Activated naive CD8-positive, alpha-beta T cell treated with anti-CD3 and anti-CD28 coated beads, Interleukin-2, amount 50 U/mL, for 16 hours (primary cell): ENCODE measurements around the gene HSD11B2.

ENCODE experiments used
- DNase-seq: peaks from one replicate; pipeline ENCODE4 v3.0.0-alpha.2; 2020; ENCODE audit warnings: low read depth, low spot score

The HSD11B2 gene

DNA sequence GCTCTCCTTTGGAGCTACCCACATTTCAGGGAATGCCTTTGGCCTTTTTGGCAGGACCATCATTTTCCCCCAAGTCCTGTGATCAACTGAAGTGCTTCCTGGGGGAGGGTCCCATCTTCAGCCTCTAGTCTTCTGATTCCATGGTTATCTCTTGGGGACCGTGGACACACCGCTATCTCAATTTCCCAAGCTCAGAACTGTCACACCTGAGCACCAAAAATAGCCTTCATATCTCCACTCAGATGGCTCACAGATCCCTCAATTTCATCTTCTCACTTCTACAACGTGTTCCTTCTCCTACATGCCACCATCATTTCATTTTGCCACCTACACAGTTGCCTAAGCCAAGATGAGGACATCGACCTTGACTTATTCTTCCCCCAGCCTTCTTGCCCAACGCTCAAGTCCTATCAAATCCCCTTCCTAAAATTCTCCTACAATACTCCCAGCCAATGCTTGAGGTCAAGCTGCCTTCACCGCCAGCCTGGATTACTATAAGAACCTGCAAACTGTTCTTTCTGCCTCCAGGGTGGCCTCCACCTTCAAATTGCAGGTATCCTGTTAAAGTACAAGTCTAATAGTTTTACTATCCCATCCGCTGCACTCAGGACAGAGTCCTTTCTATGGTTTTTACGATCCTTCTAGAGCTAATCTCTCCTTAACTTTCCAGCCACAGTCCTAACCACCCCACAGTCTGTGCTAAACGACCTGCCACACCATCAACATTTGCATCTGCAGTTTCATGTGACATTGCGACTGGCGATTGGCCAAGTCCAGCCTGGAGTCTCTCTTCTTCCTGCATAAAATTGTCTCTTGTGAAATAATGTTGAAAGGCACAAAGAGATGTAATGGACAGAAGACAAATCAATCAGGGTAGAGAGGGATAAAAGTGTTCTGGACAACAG is 43.9 kb downstream of the HSD11B2 start:
- no peak for DNase-seq

GRCh38 chr16:67477960-67478554 is 47.1 kb downstream of the HSD11B2 start:
- no peak for DNase-seq

DNA sequence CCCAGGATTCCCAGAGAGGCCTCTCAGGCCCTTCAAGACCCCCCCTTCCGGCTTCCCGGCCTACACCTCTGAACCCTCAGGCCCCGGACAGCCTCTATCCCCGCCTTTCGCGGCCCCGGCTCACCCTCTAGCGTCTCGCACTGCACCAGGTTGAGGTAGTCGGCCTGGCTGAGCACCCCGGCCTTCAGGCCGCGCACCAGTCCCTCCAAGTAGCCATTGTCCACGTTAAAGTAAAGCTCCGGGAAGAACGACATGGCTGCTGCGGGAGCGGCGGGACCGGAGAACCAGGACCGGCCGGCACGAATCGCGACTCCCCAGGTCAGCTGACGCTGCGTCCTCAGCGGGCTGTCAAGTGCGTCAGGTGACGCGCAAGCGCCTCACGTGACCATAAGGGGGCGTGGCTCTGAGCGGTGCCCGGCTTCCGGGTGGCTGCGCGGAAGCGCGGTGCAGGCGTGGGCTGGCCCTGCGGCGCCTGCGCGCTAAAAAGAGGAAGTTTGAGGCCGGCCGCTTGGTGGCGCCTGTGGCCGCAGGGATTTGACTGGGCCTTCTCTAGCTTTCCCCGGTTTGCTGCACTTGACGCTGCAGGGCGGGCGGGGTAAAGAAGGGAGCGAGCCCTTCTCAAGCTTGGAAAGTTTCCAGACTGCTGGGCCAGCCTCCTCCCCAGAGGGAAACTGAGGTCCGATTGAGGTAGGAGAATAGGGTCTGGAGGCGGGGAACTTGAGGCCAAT is 50.1 kb downstream of the HSD11B2 start, which contains the start of gene ATP6V0D1:
ATP6V0D1 (minus strand) TSS at position 325 of the 728 bp plus-strand sequence; CDS start at position 254, 71 bp downstream.
- DNase-seq, result peak; percentile 96

DNA sequence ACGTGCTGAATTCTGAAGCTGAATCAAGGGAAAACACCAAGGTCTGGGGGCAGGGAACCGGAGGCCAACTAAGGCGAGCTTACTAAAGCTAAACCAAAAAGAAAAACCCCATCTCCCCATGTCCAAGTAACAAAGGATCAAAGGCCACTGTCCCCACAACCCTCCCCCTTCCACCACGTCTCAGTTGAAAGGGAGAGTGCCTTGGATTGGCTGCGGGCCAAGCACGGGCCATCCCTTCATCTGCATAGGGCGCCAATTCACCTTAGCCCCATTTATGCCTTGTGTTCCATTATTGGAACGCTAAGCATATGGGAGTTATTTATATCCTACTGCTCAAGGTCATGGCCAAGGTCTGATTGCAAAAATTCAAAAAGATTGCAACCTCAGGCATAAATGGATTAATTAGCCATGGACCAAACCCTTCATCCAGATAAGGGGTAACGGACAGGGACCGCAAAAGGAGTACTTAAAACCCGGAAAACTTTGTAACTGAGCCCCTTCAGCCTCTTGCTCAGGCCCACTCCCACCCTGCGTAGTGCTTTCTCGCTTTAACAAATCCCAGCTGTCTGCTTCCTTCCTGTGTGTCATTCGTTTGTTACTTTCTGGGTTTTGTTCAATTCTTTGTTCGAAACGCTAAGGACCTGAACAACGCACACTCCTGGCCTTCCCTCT is 50.8 kb downstream of the HSD11B2 start:
- no peak for DNase-seq

DNA sequence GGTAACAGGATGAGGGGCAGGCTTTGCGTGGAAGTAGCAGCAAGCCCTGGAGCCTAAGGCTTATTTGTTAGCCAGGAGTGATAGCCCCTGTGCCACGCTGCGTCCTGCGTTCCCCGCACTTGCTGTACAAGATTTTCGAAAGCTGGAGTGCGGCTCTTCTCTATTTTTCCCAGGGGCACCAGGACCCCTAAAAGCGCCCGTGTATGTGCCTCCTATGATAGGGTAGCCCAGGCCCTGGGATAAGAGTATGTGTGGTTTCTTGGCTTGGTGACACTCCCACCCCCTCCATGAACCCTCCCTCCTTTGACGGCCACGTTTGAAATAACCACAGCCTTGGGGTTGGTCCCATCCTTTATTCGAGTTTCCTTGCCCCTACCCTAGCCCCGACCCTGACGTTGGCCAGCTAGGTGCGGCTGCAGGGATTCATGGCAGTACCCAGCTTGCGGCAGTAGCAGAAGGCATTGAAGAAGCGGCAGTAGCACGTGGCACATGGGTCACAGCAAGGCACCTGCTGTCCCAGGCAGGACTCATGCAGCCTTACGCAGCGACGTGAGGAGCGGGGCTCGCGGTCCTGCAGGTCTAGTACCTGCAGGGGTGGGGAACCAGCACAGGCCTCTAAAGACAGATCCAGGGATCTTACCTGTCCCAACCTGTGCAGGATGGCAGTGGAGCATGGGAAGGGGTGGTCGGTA is 51.5 kb downstream of the HSD11B2 start:
- no peak for DNase-seq

DNA sequence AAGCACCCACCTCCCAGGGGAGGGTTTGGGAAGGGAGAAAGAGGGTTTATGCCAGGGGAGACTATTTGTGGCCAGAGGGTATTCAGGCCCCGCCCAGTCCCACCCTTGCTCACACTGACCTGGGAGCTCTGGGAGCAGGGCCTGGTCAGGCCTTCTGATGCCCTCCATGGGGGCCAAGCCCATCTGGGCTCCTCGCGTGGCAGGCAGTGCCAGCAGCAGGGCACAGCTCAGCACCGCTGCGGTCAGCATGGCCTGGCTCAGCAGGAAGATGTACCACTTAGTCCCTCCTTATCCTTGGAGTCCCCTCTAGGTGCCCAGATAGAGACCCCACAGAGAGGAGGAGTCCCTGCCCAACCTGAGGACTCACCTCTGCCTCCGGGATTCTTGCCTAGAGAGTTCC is 52.2 kb downstream of the HSD11B2 start, which contains the start of gene AGRP:
AGRP (minus strand) TSS at position 398 of the 400 bp plus-strand sequence; CDS start at position 249, 149 bp downstream.
- DNase-seq, result no peak

DNA sequence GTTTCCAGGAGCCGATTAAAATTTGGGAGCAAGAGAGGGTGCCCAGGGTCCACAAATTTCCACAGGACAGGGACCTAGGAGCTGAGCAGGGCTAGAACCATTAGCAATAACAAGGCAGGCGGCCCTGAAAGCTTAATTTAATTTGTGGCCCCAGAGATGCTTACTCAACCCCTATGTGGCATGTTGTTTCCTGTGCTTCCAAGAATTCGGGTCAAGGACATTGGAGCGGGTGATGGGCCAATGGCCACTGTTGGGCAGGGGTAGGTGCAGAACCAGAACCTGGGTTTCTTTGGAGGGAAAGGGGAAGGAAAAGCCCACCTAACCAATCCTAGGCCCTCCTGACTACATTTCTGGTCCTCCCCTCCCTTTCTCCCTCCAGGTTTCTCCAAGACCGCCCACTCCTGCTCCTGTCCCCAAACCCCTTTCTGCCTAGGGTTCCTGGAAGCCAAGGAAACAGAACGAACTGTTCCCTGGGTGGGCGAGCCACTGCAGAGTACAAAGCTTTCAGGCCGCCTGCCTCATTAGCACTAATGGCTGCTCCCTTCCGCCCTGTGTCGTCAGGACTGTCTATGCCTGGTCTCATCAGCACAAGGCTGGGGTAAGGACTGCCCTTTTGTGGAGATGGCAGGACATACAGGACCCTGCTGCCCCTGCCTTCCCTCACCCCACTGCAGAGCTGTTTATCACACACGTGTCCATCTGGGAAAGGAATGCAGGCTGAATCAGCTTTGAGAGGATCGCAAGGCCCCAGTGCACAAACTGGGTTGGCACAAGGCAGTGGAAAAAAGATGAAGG is 53.0 kb downstream of the HSD11B2 start:
- no peak for DNase-seq

GRCh38 chr16:67486805-67487204 is 55.9 kb downstream of the HSD11B2 start:
- DNase-seq, result no peak
